ENCODE results near the gene GTF3C1.

GTF3C1 gene

GRCh38 chr16:27549746-27550581, at the start of gene GTF3C1, which contains the start of gene KATNIP:
TSS of gene GTF3C1 (minus strand) at chr16:27549913. CDS start at chr16:27549890, 23 bp downstream.
TSS of gene KATNIP (plus strand) at chr16:27550144. CDS start at chr16:27550171, 27 bp downstream.
- peak within 1 kb of the TSS; percentile 100 for H3K4me3 ChIP-seq (ENCODE audit: low read length)
- DNase-seq (ENCODE audit: low read depth): peak; percentile 87
- no peak for TF ChIP-seq CTCF (conservative IDR thresholded peaks at IDR 0.05; ENCODE audit: low read depth, low read length)

GRCh38 chr16:27598931-27599565, 49.3 kb upstream of the GTF3C1 start:
- H3K4me3 ChIP-seq (ENCODE audit: low read length): no peak overlapping the region
- DNase-seq (ENCODE audit: low read depth): no peak
- TF ChIP-seq CTCF (conservative IDR thresholded peaks at IDR 0.05; ENCODE audit: low read depth, low read length): no peak

GRCh38 chr16:27598220-27598619, 48.5 kb upstream of the GTF3C1 start:
- no peak for TF ChIP-seq CTCF (conservative IDR thresholded peaks at IDR 0.05; ENCODE audit: low read depth, low read length)
- H3K4me3 ChIP-seq (ENCODE audit: low read length): no peak overlapping the region
- no peak for DNase-seq (ENCODE audit: low read depth)

GRCh38 chr16:27597361-27597760, 47.6 kb upstream of the GTF3C1 start:
- no peak for DNase-seq (ENCODE audit: low read depth)
- TF ChIP-seq CTCF (conservative IDR thresholded peaks at IDR 0.05; ENCODE audit: low read depth, low read length): no peak
- no peak overlapping the region for H3K4me3 ChIP-seq (ENCODE audit: low read length)

- no peak for TF ChIP-seq CTCF (conservative IDR thresholded peaks at IDR 0.05; ENCODE audit: low read depth, low read length)
- DNase-seq (ENCODE audit: low read depth): no peak
Observed at GRCh38 chr16:27596411-27596810, 46.7 kb upstream of the GTF3C1 start.

GRCh38 chr16:27595993-27596392, 46.3 kb upstream of the GTF3C1 start:
- TF ChIP-seq CTCF (conservative IDR thresholded peaks at IDR 0.05; ENCODE audit: low read depth, low read length): no peak
- no peak for DNase-seq (ENCODE audit: low read depth)
- no peak overlapping the region for H3K4me3 ChIP-seq (ENCODE audit: low read length)

More at GRCh38 chr16:27596411-27596810, 46.7 kb upstream of the GTF3C1 start:
- H3K4me3 ChIP-seq (ENCODE audit: low read length): no peak overlapping the region
